Activated naive CD4-positive, alpha-beta T cell treated with anti-CD3 and anti-CD28 coated beads, Interleukin-2, amount 50 U/mL, for 72 hours (primary cell): ENCODE data around the gene CRTAP. TPM values are rescaled to one million over a fixed set of nuclear protein-coding genes. Genes with fewer than 3 reads are reported as not detected.
A peak's percentile ranks its signal among the peaks of the same experiment; 100 is the strongest.
"Not testable (repeated sequence)": the region's sequence is repeated elsewhere in the genome, so short reads cannot be mapped to it uniquely, and the experiment has no call there.

Source experiments
- ATAC-seq, 2 donors: fragments of 150-1000 bp; cut with Tn5 transposase; 2 replicates each; pipeline ENCODE4 v1.10.0; 2021; ENCODE audit warnings: mild to moderate bottlenecking in 2 of 2, moderate library complexity in 2 of 2
- DNase-seq, 2 donors: peaks; one replicate each; pipeline ENCODE4 v3.0.0; 2021 to 2022; ENCODE audit warnings: low spot score in 2 of 2
- H3K27ac Mint-ChIP-seq, 2 donors: one replicate each; pipeline ENCODE4 v1.8.0; 2022; ENCODE audit warnings: mild to moderate bottlenecking in 2 of 2, mixed read lengths in 2 of 2
- H3K36me3 Mint-ChIP-seq, 2 donors: one replicate each; pipeline ENCODE4 v1.8.0; 2022; ENCODE audit warnings: mixed read lengths in 2 of 2
- H3K9me3 Mint-ChIP-seq, 2 donors: one replicate each; pipeline ENCODE4 v1.8.0; 2022; ENCODE audit warnings: mixed read lengths in 2 of 2
- total RNA-seq, 2 donors: library from RNA; stranded (reverse); gene quantifications; one replicate each; pipeline ENCODE4 v1.2.3, GENCODE V29; 2022

CRTAP gene
- total RNA-seq, 2 donors from 2014 or later: 44.1 to 66.6 TPM

GRCh38 chr3:33119891-33120290 lies 6.1 kb downstream of the CRTAP start:
- ATAC-seq (no peak), DNase-seq (no peak)
- Mint-ChIP-seq H3K9me3 (no peaks in the 10 kb centered on the region), H3K36me3 (peaks cover 0 to 6% of the 10 kb centered on the region in 2 donors), H3K27ac (peak overlapping the region in 1 of 2 donors; percentile 6)

GRCh38 chr3:33122991-33123390 lies 9.2 kb downstream of the CRTAP start:
- Mint-ChIP-seq H3K9me3 (no peaks in the 10 kb centered on the region), H3K27ac (no peak overlapping the region), H3K36me3 (peaks cover 0 to 15% of the 10 kb centered on the region in 2 donors)
- ATAC-seq: no peak
- no peak for DNase-seq

- Mint-ChIP-seq H3K36me3 (peaks cover 0 to 15% of the 10 kb centered on the region in 2 donors), H3K9me3 (no peaks in the 10 kb centered on the region), H3K27ac (no peak overlapping the region)
- DNase-seq (no peak), ATAC-seq (peak; percentile 64 to 93)
Observed at GRCh38 chr3:33124638-33125037, 10.8 kb downstream of the CRTAP start.

- H3K9me3 Mint-ChIP-seq: no peaks in the 10 kb centered on the region
- ATAC-seq (no peak), DNase-seq (no peak)
- H3K36me3 Mint-ChIP-seq: peaks cover 0 to 10% of the 10 kb centered on the region in 2 donors
- no peak overlapping the region for H3K27ac Mint-ChIP-seq
Observed at GRCh38 chr3:33125840-33126239, 12.0 kb downstream of the CRTAP start.

GRCh38 chr3:33128706-33129105 lies 14.9 kb downstream of the CRTAP start:
- Mint-ChIP-seq H3K27ac (no peak overlapping the region), H3K9me3 (no peaks in the 10 kb centered on the region), H3K36me3 (peaks cover 0 to 9% of the 10 kb centered on the region in 2 donors)
- no peak for ATAC-seq
- DNase-seq: no peak

GRCh38 chr3:33130144-33130543 lies 16.3 kb downstream of the CRTAP start:
- H3K9me3 Mint-ChIP-seq: no peaks in the 10 kb centered on the region
- DNase-seq (no peak), ATAC-seq (no peak)
- H3K27ac Mint-ChIP-seq: no peak overlapping the region
- H3K36me3 Mint-ChIP-seq: peaks cover 0 to 9% of the 10 kb centered on the region in 2 donors

- ATAC-seq (peak in 1 of 2 donors; percentile 50), DNase-seq (peak in 1 of 2 donors; percentile 42)
- peaks cover 6 to 8% of the 10 kb centered on the region in 2 donors for H3K36me3 Mint-ChIP-seq
- no peaks in the 10 kb centered on the region for H3K9me3 Mint-ChIP-seq
- no peak overlapping the region for H3K27ac Mint-ChIP-seq
Observed at GRCh38 chr3:33131331-33132018, 17.7 kb downstream of the CRTAP start.

- Mint-ChIP-seq H3K27ac (no peak overlapping the region), H3K9me3 (no peaks in the 10 kb centered on the region), H3K36me3 (peaks cover 8 to 12% of the 10 kb centered on the region in 2 donors)
- DNase-seq: no peak
- peak in 1 of 2 donors; percentile 14 for ATAC-seq
Observed at GRCh38 chr3:33132019-33132360, 18.2 kb downstream of the CRTAP start.

GRCh38 chr3:33134026-33134625 lies 20.3 kb downstream of the CRTAP start:
- DNase-seq (no peak), ATAC-seq (peak; percentile 70 to 92)
- Mint-ChIP-seq H3K36me3 (peaks cover 8 to 17% of the 10 kb centered on the region in 2 donors), H3K9me3 (no peaks in the 10 kb centered on the region), H3K27ac (peak overlapping the region in 1 of 2 donors; percentile 33)

GRCh38 chr3:33137691-33138090 lies 23.9 kb downstream of the CRTAP start:
- H3K27ac Mint-ChIP-seq: peak overlapping the region in 1 of 2 donors; percentile 44
- DNase-seq: no peak
- no peak for ATAC-seq
- no peaks in the 10 kb centered on the region for H3K9me3 Mint-ChIP-seq
- H3K36me3 Mint-ChIP-seq: peaks cover 8 to 17% of the 10 kb centered on the region in 2 donors

- ATAC-seq, DNase-seq, H3K27ac Mint-ChIP-seq, H3K9me3 Mint-ChIP-seq: not testable (repeated sequence)
- peaks cover 8 to 17% of the 10 kb centered on the region in 2 donors for H3K36me3 Mint-ChIP-seq
Observed at GRCh38 chr3:33139006-33139623, 25.3 kb downstream of the CRTAP start.

- Mint-ChIP-seq H3K36me3 (peaks cover 8 to 17% of the 10 kb centered on the region in 2 donors), H3K9me3 (no peaks in the 10 kb centered on the region), H3K27ac (no peak overlapping the region)
- DNase-seq (no peak), ATAC-seq (no peak)
Observed at GRCh38 chr3:33139996-33140395, 26.2 kb downstream of the CRTAP start.

GRCh38 chr3:33141006-33141405 lies 27.2 kb downstream of the CRTAP start:
- no peak overlapping the region for H3K27ac Mint-ChIP-seq
- ATAC-seq (no peak), DNase-seq (no peak)
- peaks cover 7 to 14% of the 10 kb centered on the region in 2 donors for H3K36me3 Mint-ChIP-seq
- no peaks in the 10 kb centered on the region for H3K9me3 Mint-ChIP-seq

- H3K27ac Mint-ChIP-seq: no peak overlapping the region
- ATAC-seq (peak in 1 of 2 donors; percentile 58), DNase-seq (peak in 1 of 2 donors; percentile 32)
- peaks cover 0 to 6% of the 10 kb centered on the region in 2 donors for H3K9me3 Mint-ChIP-seq
- H3K36me3 Mint-ChIP-seq: no peaks in the 10 kb centered on the region
Observed at GRCh38 chr3:33144433-33144832, 30.6 kb downstream of the CRTAP start.

GRCh38 chr3:33145221-33145900 lies 31.5 kb downstream of the CRTAP start:
- no peaks in the 10 kb centered on the region for H3K36me3 Mint-ChIP-seq
- H3K27ac Mint-ChIP-seq: no peak overlapping the region
- DNase-seq (no peak), ATAC-seq (no peak)
- H3K9me3 Mint-ChIP-seq: peaks cover 0 to 6% of the 10 kb centered on the region in 2 donors

- peaks cover 0 to 6% of the 10 kb centered on the region in 2 donors for H3K9me3 Mint-ChIP-seq
Observed at GRCh38 chr3:33145901-33146580, 32.2 kb downstream of the CRTAP start.

More at GRCh38 chr3:33145901-33146580, 32.2 kb downstream of the CRTAP start:
- DNase-seq (no peak), ATAC-seq (no peak)
- Mint-ChIP-seq H3K36me3 (no peaks in the 10 kb centered on the region), H3K27ac (no peak overlapping the region)
